Astrocyte (in vitro differentiated cells and primary cell): ENCODE results near the gene HAUS3. TPM values are rescaled to one million over a fixed set of nuclear protein-coding genes. Genes with fewer than 3 reads are reported as not detected.

Experiments
- DNase-seq: peaks from one replicate; pipeline ENCODE4 v3.0.0-alpha.2; 2010; ENCODE audit warnings: low read depth
- FAIRE-seq: peaks from 2 replicates; lab custom pipeline; 2011; peaks lifted over from hg19 to GRCh38; lab: Jason Lieb, UNC
- H2AFZ ChIP-seq: 2 replicates; pipeline ENCODE4 v1.6.0; 2012; ENCODE audit warnings: low read depth, low read length, inconsistent platforms
- H3K27ac ChIP-seq: 2 replicates; pipeline ENCODE4 v1.5.1; 2011; ENCODE audit warnings: low read depth, low read length, inconsistent platforms
- H3K27me3 ChIP-seq: 2 replicates; pipeline ENCODE4 v1.6.0; 2011; ENCODE audit warnings: low read length, inconsistent platforms; ENCODE audit not compliant: insufficient read depth
- H3K36me3 ChIP-seq: 2 replicates; pipeline ENCODE4 v1.5.1; 2011; ENCODE audit warnings: low read length, inconsistent platforms; ENCODE audit not compliant: insufficient read depth
- H3K4me1 ChIP-seq: 2 replicates; pipeline ENCODE4 v1.5.1; 2011; ENCODE audit warnings: low read length, inconsistent platforms; ENCODE audit not compliant: insufficient read depth
- H3K4me2 ChIP-seq: 2 replicates; pipeline ENCODE4 v1.6.0; 2012; ENCODE audit warnings: low read length, inconsistent platforms
- H3K4me3 ChIP-seq: 2 replicates; pipeline ENCODE4 v1.5.1; 2011; ENCODE audit warnings: low read depth, mild to moderate bottlenecking, low read length, inconsistent platforms; ENCODE audit not compliant: insufficient read depth
- H3K79me2 ChIP-seq: 2 replicates; pipeline ENCODE4 v1.6.0; 2012; ENCODE audit warnings: mild to moderate bottlenecking, low read length, inconsistent platforms; ENCODE audit not compliant: insufficient read depth
- H3K9ac ChIP-seq: 2 replicates; pipeline ENCODE4 v1.6.0; 2012; ENCODE audit warnings: mild to moderate bottlenecking, low read length, inconsistent platforms
- H3K9me3 ChIP-seq: 2 replicates; pipeline ENCODE4 v1.5.1; 2012; ENCODE audit warnings: low read depth, mild to moderate bottlenecking, low read length, inconsistent platforms; ENCODE audit not compliant: insufficient read depth
- H4K20me1 ChIP-seq: 2 replicates; pipeline ENCODE4 v1.6.0; 2012; ENCODE audit warnings: low read length, inconsistent platforms; ENCODE audit not compliant: insufficient read depth
- H3K27ac Mint-ChIP-seq: one replicate; pipeline ENCODE4 v1.8.0; 2021; ENCODE audit warnings: mild to moderate bottlenecking, mixed read lengths; ENCODE audit not compliant: unreplicated experiment
- H3K27me3 Mint-ChIP-seq: one replicate; pipeline ENCODE4 v1.8.0; 2021; ENCODE audit warnings: low read depth, mixed read lengths; ENCODE audit not compliant: unreplicated experiment
- H3K36me3 Mint-ChIP-seq: one replicate; pipeline ENCODE4 v1.8.0; 2021; ENCODE audit warnings: low read depth, mixed read lengths; ENCODE audit not compliant: unreplicated experiment
- H3K4me1 Mint-ChIP-seq: one replicate; pipeline ENCODE4 v1.8.0; 2021; ENCODE audit warnings: low read depth, mixed read lengths; ENCODE audit not compliant: unreplicated experiment
- H3K4me3 Mint-ChIP-seq: one replicate; pipeline ENCODE4 v1.8.0; 2021; ENCODE audit warnings: mild to moderate bottlenecking, moderate library complexity, mixed read lengths; ENCODE audit not compliant: unreplicated experiment
- H3K9me3 Mint-ChIP-seq: one replicate; pipeline ENCODE4 v1.8.0; 2021; ENCODE audit warnings: mild to moderate bottlenecking, mixed read lengths; ENCODE audit not compliant: unreplicated experiment
- CTCF ChIP-seq: IDR thresholded peaks from 2 replicates; pipeline ENCODE4 v1.5.1; 2011; ENCODE audit warnings: low read depth, mild to moderate bottlenecking, inconsistent platforms, low read length, moderate library complexity; ENCODE audit not compliant: insufficient read depth
- EZH2 ChIP-seq: IDR thresholded peaks from 2 replicates; pipeline ENCODE4 v1.6.1; 2012; ENCODE audit warnings: mild to moderate bottlenecking, low read length, inconsistent platforms; ENCODE audit not compliant: insufficient read depth
- total RNA-seq: library from RNA; stranded (reverse); gene quantifications from 2 replicates; pipeline ENCODE4 v1.2.1, GENCODE V29; 2021

Gene HAUS3
- total RNA-seq, 1 donor from 2014 or later = 10.7 TPM

DNA sequence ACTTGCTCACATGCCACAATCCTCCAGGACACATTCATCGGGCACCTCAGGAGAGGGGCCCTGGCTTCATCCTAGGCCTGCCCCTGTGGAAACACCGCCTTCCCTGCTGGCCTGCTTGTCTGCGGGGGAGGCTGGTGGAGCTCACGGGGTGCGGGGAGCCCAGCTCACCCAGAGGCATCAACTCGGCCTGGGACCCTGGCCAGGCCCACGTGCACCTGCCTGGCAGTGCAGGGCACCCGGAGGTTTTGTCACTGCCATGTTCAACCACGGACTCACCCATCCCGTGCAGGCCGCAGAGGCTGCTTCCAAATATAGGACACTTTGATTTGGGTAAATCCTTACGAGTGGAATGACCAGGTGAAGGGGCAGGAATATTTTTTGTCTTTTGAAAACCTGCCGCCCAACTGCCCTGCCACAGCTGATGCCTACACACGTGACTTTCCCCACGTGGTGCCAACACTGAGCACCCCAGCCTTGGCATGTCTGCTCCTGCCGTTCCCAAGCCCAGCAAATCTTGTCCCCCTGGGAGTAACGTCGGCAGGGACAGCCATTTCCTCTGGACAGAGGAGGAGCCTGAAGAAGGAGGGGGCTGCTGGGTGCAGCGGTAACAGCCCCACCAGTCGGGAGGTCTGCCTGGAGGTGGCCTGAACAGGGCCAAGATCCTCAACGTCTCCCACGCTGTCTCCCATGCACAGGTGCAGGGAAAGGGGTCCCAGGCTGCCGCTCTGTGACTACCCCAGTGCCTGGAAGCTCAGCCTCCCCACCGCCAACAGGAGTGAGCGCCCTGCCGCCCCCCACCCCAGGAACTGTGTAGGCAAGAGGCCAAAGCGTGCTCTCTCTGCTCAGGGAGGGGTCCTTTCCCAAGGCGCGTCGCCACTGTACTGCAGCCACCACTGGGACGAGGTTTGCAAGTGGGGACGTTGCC, 11.5 kb upstream of the HAUS3 start:
- peaks cover 5% of the 10 kb centered on the region for H3K36me3 ChIP-seq
- no peaks in the 10 kb centered on the region for H3K9me3 Mint-ChIP-seq
- H3K4me1 Mint-ChIP-seq = peaks cover 2% of the 10 kb centered on the region
- peaks cover 31% of the 10 kb centered on the region for H3K79me2 ChIP-seq
- peaks cover 99% of the 10 kb centered on the region for H4K20me1 ChIP-seq
- DNase-seq = no peak
- no peak overlapping the region for H3K9ac ChIP-seq
- H3K4me1 ChIP-seq = peaks cover 18% of the 10 kb centered on the region
- no peak for FAIRE-seq
- H3K27me3 ChIP-seq = no peaks in the 10 kb centered on the region
- no peak overlapping the region for H3K27ac Mint-ChIP-seq
- H3K9me3 ChIP-seq = no peaks in the 10 kb centered on the region
- no peak overlapping the region for H3K4me3 Mint-ChIP-seq
- TF ChIP-seq EZH2 = no peak
- H2AFZ ChIP-seq = no peak overlapping the region
- H3K4me3 ChIP-seq = no peak overlapping the region
- H3K36me3 Mint-ChIP-seq = peaks cover 17% of the 10 kb centered on the region
- H3K4me2 ChIP-seq = no peak overlapping the region
- no peak overlapping the region for H3K27ac ChIP-seq
- no peaks in the 10 kb centered on the region for H3K27me3 Mint-ChIP-seq

- H3K9me3 Mint-ChIP-seq = no peaks in the 10 kb centered on the region
- peaks cover 2% of the 10 kb centered on the region for H3K4me1 Mint-ChIP-seq
- H3K36me3 ChIP-seq = peaks cover 5% of the 10 kb centered on the region
- no peak overlapping the region for H3K4me2 ChIP-seq
- H3K4me1 ChIP-seq = peaks cover 18% of the 10 kb centered on the region
- H3K27me3 Mint-ChIP-seq = no peaks in the 10 kb centered on the region
- H3K79me2 ChIP-seq = peaks cover 23% of the 10 kb centered on the region
- H4K20me1 ChIP-seq = peaks cover 91% of the 10 kb centered on the region
- FAIRE-seq = no peak
- H2AFZ ChIP-seq = no peak overlapping the region
- H3K4me3 Mint-ChIP-seq = no peak overlapping the region
- no peaks in the 10 kb centered on the region for H3K27me3 ChIP-seq
- H3K27ac Mint-ChIP-seq = no peak overlapping the region
- H3K9me3 ChIP-seq = no peaks in the 10 kb centered on the region
- H3K27ac ChIP-seq = no peak overlapping the region
- peaks cover 15% of the 10 kb centered on the region for H3K36me3 Mint-ChIP-seq
- TF ChIP-seq CTCF = no peak
- TF ChIP-seq EZH2 = no peak
- no peak overlapping the region for H3K4me3 ChIP-seq
- H3K9ac ChIP-seq = no peak overlapping the region
- no peak for DNase-seq
Observed at GRCh38 chr4:2252530-2253091, 10.7 kb upstream of the HAUS3 start.

- Histone ChIP-seq H3K36me3 (peaks cover 5% of the 10 kb centered on the region), H3K27me3 (no peaks in the 10 kb centered on the region), H3K4me2 (no peak overlapping the region), H3K4me1 (peaks cover 18% of the 10 kb centered on the region), H3K27ac (no peak overlapping the region), H4K20me1 (peaks cover 84% of the 10 kb centered on the region), H3K9me3 (no peaks in the 10 kb centered on the region), H2AFZ (no peak overlapping the region), H3K79me2 (peaks cover 18% of the 10 kb centered on the region), H3K9ac (no peak overlapping the region), H3K4me3 (no peak overlapping the region)
- H3K27ac Mint-ChIP-seq = no peak overlapping the region
- DNase-seq (no peak), FAIRE-seq (no peak)
- no peak overlapping the region for H3K4me3 Mint-ChIP-seq
- H3K36me3 Mint-ChIP-seq = peaks cover 12% of the 10 kb centered on the region
- H3K9me3 Mint-ChIP-seq = no peaks in the 10 kb centered on the region
- H3K27me3 Mint-ChIP-seq = no peaks in the 10 kb centered on the region
- no peak for TF ChIP-seq CTCF
- no peak for TF ChIP-seq EZH2
- H3K4me1 Mint-ChIP-seq = peaks cover 2% of the 10 kb centered on the region
Observed at GRCh38 chr4:2251795-2252529, 10.0 kb upstream of the HAUS3 start.
